Spinal cord (tissue), 10 donors: ENCODE measurements around the gene AFG3L2. TPM values are rescaled to one million over a fixed set of nuclear protein-coding genes. Genes with fewer than 3 reads are reported as not detected.

Experiments used
- DNase-seq, 6 donors: peaks; one replicate each; pipeline versions ENCODE4 v3.0.0 to v3.0.0-alpha.2; 2013 to 2015; ENCODE audit warnings: low spot score in 6 of 6, low read depth in 4 of 6
- H3K27ac ChIP-seq: one replicate; pipeline ENCODE4 v1.5.1; 2013; ENCODE audit warnings: low read depth, low read length, control low read depth
- H3K27me3 ChIP-seq: one replicate; pipeline ENCODE4 v1.6.1; 2013; ENCODE audit warnings: low read length; ENCODE audit not compliant: control insufficient read depth, insufficient read depth
- H3K36me3 ChIP-seq: one replicate; pipeline ENCODE4 v1.6.1; 2013; ENCODE audit warnings: low read length; ENCODE audit not compliant: control insufficient read depth, insufficient read depth
- H3K4me1 ChIP-seq: one replicate; pipeline ENCODE4 v1.6.1; 2013; ENCODE audit warnings: low read length; ENCODE audit not compliant: control insufficient read depth, insufficient read depth
- H3K4me3 ChIP-seq: one replicate; pipeline ENCODE4 v1.5.1; 2013; ENCODE audit warnings: low read depth, low read length, control low read depth
- H3K9me3 ChIP-seq: one replicate; pipeline ENCODE4 v1.6.1; 2013; ENCODE audit warnings: low read length; ENCODE audit not compliant: control insufficient read depth, insufficient read depth
- WGBS: methylation state at CpG from one replicate; pipeline ENCODE4 v1.1.5; 2013; ENCODE audit warnings: missing lambda C conversion rate; ENCODE audit not compliant: insufficient coverage; 5-methylcytosine and 5-hydroxymethylcytosine counted together
- polyA plus RNA-seq, 2 donors: library from polyadenylated mRNA; unstranded; fragments of 120-200 nt; gene quantifications; one replicate each; pipeline ENCODE4 v1.2.1, GENCODE V29; 2013; ENCODE audit not compliant: insufficient read length in 2 of 2
- total RNA-seq, 2 donors: library from RNA; depleted of rRNA in 1 of 2; stranded (reverse); fragments of 120-200 nt in 1 of 2; fragments of >200 nt in 1 of 2; gene quantifications; one replicate each; pipeline versions ENCODE4 v1.2.3 to v1.2.4, GENCODE V29; 2013 to 2014
- donor health status: healthy.

AFG3L2 gene
- total and polyA plus RNA-seq, 4 donors, result 44.7 to 55.8 (median 50.0) TPM

GRCh38 chr18:12302391-12303147 is 74.5 kb downstream of the AFG3L2 start:
- WGBS, result 91% methylated on average over 9 of the region's 14 CpGs
- Histone ChIP-seq H3K27me3 (peaks cover 23% of the 10 kb centered on the region), H3K36me3 (no peaks in the 10 kb centered on the region), H3K9me3 (no peaks in the 10 kb centered on the region), H3K4me1 (peaks cover 10% of the 10 kb centered on the region), H3K4me3 (no peak overlapping the region), H3K27ac (no peak overlapping the region)
- no peak for DNase-seq

GRCh38 chr18:12301263-12302005 is 75.6 kb downstream of the AFG3L2 start:
- no peak overlapping the region for H3K27ac ChIP-seq
- 79% methylated on average over 11 of the region's 13 CpGs for WGBS
- no peaks in the 10 kb centered on the region for H3K36me3 ChIP-seq
- H3K9me3 ChIP-seq, result no peaks in the 10 kb centered on the region
- no peaks in the 10 kb centered on the region for H3K4me1 ChIP-seq
- H3K27me3 ChIP-seq, result peaks cover 12% of the 10 kb centered on the region
- H3K4me3 ChIP-seq, result no peak overlapping the region
- no peak for DNase-seq

- Histone ChIP-seq H3K4me1 (no peaks in the 10 kb centered on the region), H3K27me3 (no peaks in the 10 kb centered on the region)
Measured at GRCh38 chr18:12299862-12300261, 77.2 kb downstream of the AFG3L2 start.

GRCh38 chr18:12296457-12296856 is 80.6 kb downstream of the AFG3L2 start:
- Histone ChIP-seq H3K4me3 (no peak overlapping the region), H3K27me3 (no peaks in the 10 kb centered on the region), H3K27ac (no peak overlapping the region), H3K4me1 (no peaks in the 10 kb centered on the region), H3K9me3 (no peaks in the 10 kb centered on the region), H3K36me3 (no peaks in the 10 kb centered on the region)
- 86% methylated on average over 1 of the region's 1 CpG for WGBS
- DNase-seq, result no peak

More at GRCh38 chr18:12299862-12300261, 77.2 kb downstream of the AFG3L2 start:
- no peak for DNase-seq
- no peak overlapping the region for H3K27ac ChIP-seq
- WGBS, result 80% methylated on average over 1 of the region's 2 CpGs
- no peaks in the 10 kb centered on the region for H3K9me3 ChIP-seq
- H3K4me3 ChIP-seq, result no peak overlapping the region
- H3K36me3 ChIP-seq, result no peaks in the 10 kb centered on the region

- Histone ChIP-seq H3K27ac (no peak overlapping the region), H3K9me3 (no peaks in the 10 kb centered on the region), H3K36me3 (no peaks in the 10 kb centered on the region), H3K4me3 (no peak overlapping the region), H3K27me3 (no peaks in the 10 kb centered on the region), H3K4me1 (no peaks in the 10 kb centered on the region)
- no peak for DNase-seq
- WGBS, result 78% methylated on average over 3 of the region's 3 CpGs
Measured at GRCh38 chr18:12296087-12296403, 81.0 kb downstream of the AFG3L2 start.

- WGBS, result 96% methylated on average over 11 of the region's 18 CpGs
- Histone ChIP-seq H3K36me3 (no peaks in the 10 kb centered on the region), H3K4me3 (no peak overlapping the region), H3K27me3 (no peaks in the 10 kb centered on the region), H3K27ac (no peak overlapping the region), H3K4me1 (no peaks in the 10 kb centered on the region), H3K9me3 (no peaks in the 10 kb centered on the region)
- no peak for DNase-seq
Measured at GRCh38 chr18:12295389-12296086, 81.5 kb downstream of the AFG3L2 start.

GRCh38 chr18:12293831-12294230 is 83.2 kb downstream of the AFG3L2 start:
- Histone ChIP-seq H3K27me3 (peaks cover 13% of the 10 kb centered on the region), H3K36me3 (no peaks in the 10 kb centered on the region), H3K27ac (no peak overlapping the region), H3K9me3 (no peaks in the 10 kb centered on the region), H3K4me1 (peaks cover 1% of the 10 kb centered on the region), H3K4me3 (no peak overlapping the region)
- DNase-seq, result no peak
- 78% methylated on average over 10 of the region's 11 CpGs for WGBS

GRCh38 chr18:12291690-12292089 is 85.3 kb downstream of the AFG3L2 start:
- DNase-seq, result no peak
- Histone ChIP-seq H3K4me1 (peaks cover 20% of the 10 kb centered on the region), H3K27me3 (peaks cover 34% of the 10 kb centered on the region), H3K4me3 (no peak overlapping the region), H3K9me3 (no peaks in the 10 kb centered on the region), H3K27ac (no peak overlapping the region), H3K36me3 (no peaks in the 10 kb centered on the region)
- 80% methylated on average over 7 of the region's 14 CpGs for WGBS

GRCh38 chr18:12291161-12291560 is 85.9 kb downstream of the AFG3L2 start:
- no peak for DNase-seq
- Histone ChIP-seq H3K9me3 (no peaks in the 10 kb centered on the region), H3K4me3 (no peak overlapping the region), H3K36me3 (no peaks in the 10 kb centered on the region), H3K27me3 (peaks cover 35% of the 10 kb centered on the region), H3K27ac (no peak overlapping the region), H3K4me1 (peaks cover 20% of the 10 kb centered on the region)
- WGBS, result 97% methylated on average over 5 of the region's 6 CpGs
